Measurements from ENCODE around the gene ZIC2. TPM values are rescaled to one million over a fixed set of nuclear protein-coding genes. Genes with fewer than 3 reads are reported as not detected.

Gene ZIC2
- total and polyA plus RNA-seq, 12 donors, result not detected

GRCh38 chr13:99992949-99993351 is 11.4 kb downstream of the ZIC2 start:
- 9 to 10% methylated on average over 3 of the region's 3 CpGs for WGBS, 2 donors
- H3K9me3 ChIP-seq, result no peaks in the 10 kb centered on the region
- H3K27me3 ChIP-seq, result peaks cover 77 to 100% (median 100%) of the 10 kb centered on the region in 7 donors

GRCh38 chr13:99993660-99994637 is 12.4 kb downstream of the ZIC2 start:
- H3K36me3 ChIP-seq, result no peaks in the 10 kb centered on the region
- ATAC-seq, result no peak
- H3K9me3 ChIP-seq, result no peaks in the 10 kb centered on the region
- no peak overlapping the region for H3K27ac ChIP-seq
- intact Hi-C loops (cut with DNase I), result no loop called here
- no peak for TF ChIP-seq CTCF (IDR thresholded peaks at IDR 0.05)
- 7 to 11% methylated on average over 9 of the region's 9 CpGs for WGBS, 2 donors
- H3K27me3 ChIP-seq, result peaks cover 73 to 100% (median 100%) of the 10 kb centered on the region in 7 donors
- no peak overlapping the region for H3K4me3 ChIP-seq
- H3K4me1 ChIP-seq, result peaks cover 0 to 24% (median 4%) of the 10 kb centered on the region in 9 donors
- no peak for DNase-seq

More at GRCh38 chr13:99992949-99993351, 11.4 kb downstream of the ZIC2 start:
- no peak for TF ChIP-seq CTCF (IDR thresholded peaks at IDR 0.05)
- DNase-seq, result no peak
- no peak overlapping the region for H3K27ac ChIP-seq
- no peak overlapping the region for H3K4me3 ChIP-seq
- H3K4me1 ChIP-seq, result peaks cover 0 to 26% (median 5%) of the 10 kb centered on the region in 9 donors
- no peaks in the 10 kb centered on the region for H3K36me3 ChIP-seq
- intact Hi-C loops (cut with DNase I), result no loop called here
- no peak for ATAC-seq

GRCh38 chr13:99994638-99995020 is 13.0 kb downstream of the ZIC2 start:
- no peak overlapping the region for H3K4me3 ChIP-seq
- H3K9me3 ChIP-seq, result no peaks in the 10 kb centered on the region
- intact Hi-C loops (cut with DNase I), result no loop called here
- no peak for TF ChIP-seq CTCF (IDR thresholded peaks at IDR 0.05)
- 17 to 21% methylated on average over 1 of the region's 1 CpG for WGBS, 2 donors
- ATAC-seq (no peak), DNase-seq (no peak)
- H3K27ac ChIP-seq, result no peak overlapping the region
- H3K27me3 ChIP-seq, result peaks cover 67 to 100% (median 100%) of the 10 kb centered on the region in 7 donors
- no peaks in the 10 kb centered on the region for H3K36me3 ChIP-seq
- peaks cover 0 to 17% (median 0%) of the 10 kb centered on the region in 9 donors for H3K4me1 ChIP-seq

GRCh38 chr13:99995104-99995588 is 13.6 kb downstream of the ZIC2 start:
- no peak overlapping the region for H3K4me3 ChIP-seq
- no peak for ATAC-seq

More at GRCh38 chr13:99995104-99995588, 13.6 kb downstream of the ZIC2 start:
- no peak for DNase-seq
- no peaks in the 10 kb centered on the region for H3K9me3 ChIP-seq
- WGBS, 2 donors, result 12 to 20% methylated on average over 3 of the region's 3 CpGs
- intact Hi-C loops (cut with DNase I), result no loop called here
- no peak for TF ChIP-seq CTCF (IDR thresholded peaks at IDR 0.05)
- no peak overlapping the region for H3K27ac ChIP-seq
- peaks cover 0 to 12% (median 0%) of the 10 kb centered on the region in 9 donors for H3K4me1 ChIP-seq
- peaks cover 62 to 100% (median 100%) of the 10 kb centered on the region in 7 donors for H3K27me3 ChIP-seq
- H3K36me3 ChIP-seq, result no peaks in the 10 kb centered on the region
